HG03066 (cell line): ENCODE measurements around the gene ELAPOR2.
"Not testable (repeated sequence)": the region's sequence is repeated elsewhere in the genome, so short reads cannot be mapped to it uniquely, and the experiment has no call there.

Experiments used
- ATAC-seq: cut with Tn5 transposase; IDR thresholded peaks from one replicate; pipeline ENCODE4 v1.9.1; 2021; ENCODE audit warnings: low read depth; ENCODE audit not compliant: unreplicated experiment

Gene ELAPOR2

GRCh38 chr7:87044713-87045112 is 14.7 kb downstream of the ELAPOR2 start:
- not testable (repeated sequence) for ATAC-seq

DNA sequence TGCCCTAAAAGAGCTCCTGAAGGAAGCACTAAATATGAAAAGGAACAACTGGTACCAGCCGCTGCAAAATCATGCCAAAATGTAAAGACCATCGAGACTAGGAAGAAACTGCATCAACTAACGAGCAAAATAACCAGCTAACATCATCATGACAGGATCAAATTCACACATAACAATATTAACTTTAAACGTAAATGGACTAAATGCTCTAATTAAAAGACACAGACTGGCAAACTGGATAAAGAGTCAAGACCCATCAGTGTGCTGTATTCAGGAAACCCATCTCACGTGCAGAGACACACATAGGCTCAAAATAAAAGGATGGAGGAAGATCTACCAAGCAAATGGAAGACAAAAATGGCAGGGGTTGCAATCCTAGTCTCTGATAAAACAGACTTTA is 17.9 kb downstream of the ELAPOR2 start:
- not testable (repeated sequence) for ATAC-seq

DNA sequence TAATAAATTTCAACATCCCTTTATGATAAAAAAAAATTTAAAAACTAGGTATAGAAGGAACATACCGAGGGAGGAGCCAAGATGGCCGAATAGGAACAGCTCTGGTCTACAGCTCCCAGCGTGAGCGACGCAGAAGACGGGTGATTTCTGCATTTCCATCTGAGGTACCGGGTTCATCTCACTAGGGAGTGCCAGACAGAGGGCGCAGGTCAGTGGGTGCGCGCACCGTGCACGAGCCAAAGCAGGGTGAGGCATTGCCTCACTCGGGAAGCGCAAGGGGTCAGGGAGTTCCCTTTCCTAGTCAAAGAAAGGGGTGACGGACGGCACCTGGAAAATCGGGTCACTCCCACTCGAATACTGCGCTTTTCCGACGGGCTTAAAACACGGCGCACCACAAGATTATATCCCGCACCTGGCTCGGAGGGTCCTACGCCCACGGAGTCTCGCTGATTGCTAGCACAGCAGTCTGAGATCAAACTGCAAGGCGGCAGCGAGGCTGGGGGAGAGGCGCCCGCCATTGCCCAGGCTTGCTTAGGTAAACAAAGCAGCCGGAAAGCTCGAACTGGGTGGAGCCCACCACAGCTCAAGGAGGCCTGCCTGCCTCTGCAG is 19.7 kb downstream of the ELAPOR2 start:
- not testable (repeated sequence) for ATAC-seq

DNA sequence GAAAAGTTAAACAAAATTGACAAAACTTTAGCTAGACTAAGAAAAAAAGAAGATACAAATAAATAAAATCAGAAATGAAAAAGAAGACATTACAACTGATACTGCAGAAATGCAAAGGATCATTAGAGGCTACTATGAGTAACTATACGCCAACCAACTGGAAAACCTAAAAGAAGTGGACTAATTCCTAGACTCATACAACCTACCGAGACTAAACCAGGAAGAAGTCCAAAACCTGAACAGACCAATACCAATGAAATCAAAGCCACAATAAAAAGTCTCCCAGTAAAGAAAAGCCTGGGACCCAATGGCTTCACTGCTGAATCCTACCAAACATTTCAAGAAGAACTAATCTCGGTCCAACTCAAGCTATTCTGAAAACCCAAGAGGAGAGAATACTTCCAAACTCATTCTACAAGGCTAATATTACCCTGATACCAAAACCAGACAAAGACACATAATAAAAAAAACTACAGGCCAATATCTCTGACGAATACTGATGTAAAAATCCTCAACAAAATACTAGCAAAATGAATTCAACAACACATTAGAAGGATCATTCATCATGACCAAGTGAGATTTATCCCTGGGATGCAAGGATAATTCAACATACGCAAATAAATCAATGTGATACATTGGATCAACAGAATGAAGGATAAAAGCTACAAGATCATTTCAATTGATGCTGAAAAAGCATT is 20.3 kb downstream of the ELAPOR2 start:
- ATAC-seq: no peak

DNA sequence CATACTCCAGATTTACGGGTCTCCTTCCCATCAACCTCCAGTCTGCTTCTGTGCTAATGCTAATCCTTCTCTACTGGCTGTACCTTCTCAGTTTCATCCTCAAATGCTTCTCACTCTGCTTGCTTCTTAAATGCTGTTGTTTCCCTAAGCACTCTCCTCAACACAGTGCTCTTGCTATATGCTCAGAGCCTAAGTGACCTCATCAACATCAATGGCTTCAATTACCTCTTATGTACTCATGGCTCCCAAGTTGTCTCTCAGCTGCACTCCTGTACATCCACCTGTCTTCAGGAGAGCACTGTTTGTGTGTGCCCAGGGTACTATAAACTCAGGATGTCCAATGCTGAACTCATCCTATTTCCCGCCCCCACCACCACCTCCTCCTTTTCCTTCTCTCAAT is 22.5 kb downstream of the ELAPOR2 start:
- ATAC-seq: no peak

DNA sequence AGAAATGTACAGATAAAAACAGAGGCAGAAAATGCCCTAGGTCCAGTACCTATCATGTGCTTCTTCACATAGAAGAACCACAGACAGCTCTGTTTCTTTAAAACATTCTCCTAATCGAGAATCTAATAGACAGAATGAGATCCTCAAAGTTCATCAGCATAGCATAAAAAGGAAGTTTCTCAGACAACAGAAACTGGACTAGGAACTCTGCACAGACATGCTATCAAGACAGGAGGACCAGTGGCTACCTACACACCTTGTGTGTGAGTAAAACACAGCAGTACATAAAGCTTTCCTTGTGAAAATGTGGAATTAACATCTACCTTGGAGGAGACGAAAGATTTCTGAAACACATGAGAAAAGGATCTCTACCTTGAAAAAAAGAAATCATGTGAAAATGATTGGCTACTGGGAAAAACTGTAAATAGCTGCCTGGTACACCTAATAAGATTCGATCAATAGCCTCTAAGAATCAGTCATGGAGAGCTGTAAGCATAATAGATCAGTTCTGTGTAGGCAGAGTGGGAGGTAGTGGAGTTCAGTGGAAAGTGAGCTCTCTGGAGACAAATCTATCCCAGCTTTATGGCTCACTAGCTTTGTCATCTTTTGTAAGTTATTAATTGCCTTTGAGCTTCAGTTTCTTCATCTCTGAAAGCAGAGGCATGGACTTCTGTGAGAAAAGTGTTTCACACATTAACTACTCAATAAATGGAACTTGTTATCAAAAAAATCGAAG is 26.7 kb downstream of the ELAPOR2 start:
- ATAC-seq: no peak

GRCh38 chr7:87029078-87029477 is 30.4 kb downstream of the ELAPOR2 start:
- ATAC-seq: no peak

DNA sequence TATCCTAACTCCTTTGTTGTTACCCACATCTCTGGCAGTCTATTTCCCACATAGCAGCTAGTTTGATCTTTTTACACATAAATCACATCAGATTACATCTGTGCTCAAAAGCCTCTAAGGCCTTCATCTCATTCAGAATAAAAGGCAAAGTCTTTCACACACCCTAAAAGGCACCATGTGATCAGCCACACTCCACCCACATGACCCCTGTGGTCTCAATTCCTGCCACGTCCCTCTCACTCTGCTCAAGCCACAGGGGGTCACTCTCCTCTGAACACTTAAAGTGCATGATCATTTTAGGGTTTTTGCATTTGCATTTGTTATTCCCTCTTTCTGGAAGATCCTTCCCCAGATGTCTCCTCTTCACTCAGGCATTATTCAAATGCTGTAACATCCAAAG is 30.8 kb downstream of the ELAPOR2 start:
- no peak for ATAC-seq

DNA sequence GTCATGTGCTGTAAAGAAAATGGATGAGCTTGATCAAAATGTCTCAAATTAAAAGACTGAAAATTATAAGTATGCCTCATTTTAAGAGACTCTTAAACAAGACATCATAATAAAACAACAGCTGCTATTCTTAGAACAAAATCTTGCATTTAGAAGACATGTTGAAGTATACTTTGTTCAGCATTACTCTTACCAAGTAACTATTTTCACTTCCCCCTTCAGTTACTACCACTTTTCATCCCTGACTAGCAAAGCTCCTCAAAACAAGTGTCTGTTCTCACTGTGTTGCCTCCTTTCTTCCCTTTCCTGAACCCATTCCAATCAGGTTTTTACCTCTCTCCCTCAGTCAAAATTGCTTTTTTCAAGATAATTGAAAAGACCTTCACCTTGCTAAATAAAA is 31.6 kb downstream of the ELAPOR2 start:
- peak; percentile 85 for ATAC-seq

GRCh38 chr7:87021285-87021684 is 38.2 kb downstream of the ELAPOR2 start:
- ATAC-seq: no peak

GRCh38 chr7:87016606-87017005 is 42.8 kb downstream of the ELAPOR2 start:
- ATAC-seq: no peak

DNA sequence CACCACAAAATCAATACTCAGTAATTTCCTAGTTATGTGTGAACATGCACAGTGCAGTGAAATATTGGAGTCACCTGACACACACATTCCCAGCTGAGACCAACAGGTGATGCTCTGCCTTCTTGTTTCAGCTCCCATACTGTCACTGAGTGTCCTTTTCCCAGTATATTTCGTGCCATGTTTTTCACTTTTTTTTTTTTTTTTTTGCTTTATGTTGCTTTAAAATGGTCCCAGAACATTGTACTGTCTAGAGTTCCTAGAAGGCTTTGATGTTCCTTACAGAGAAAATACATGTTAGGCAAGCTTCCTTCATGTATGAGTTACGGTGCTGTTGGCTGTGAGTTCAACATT is 45.6 kb downstream of the ELAPOR2 start:
- no peak for ATAC-seq

- no peak for ATAC-seq
Observed at GRCh38 chr7:87013136-87013839, 46.2 kb downstream of the ELAPOR2 start.
